GM15510 (cell line): ENCODE measurements around the gene CDK8.

ENCODE experiments used
- POLR2A ChIP-seq: IDR thresholded peaks from 3 replicates; pipeline ENCODE4 v1.6.1; 2011; ENCODE audit warnings: borderline replicate concordance; ENCODE audit not compliant: insufficient read length; ENCODE audit errors: extremely low read depth

The CDK8 gene

DNA sequence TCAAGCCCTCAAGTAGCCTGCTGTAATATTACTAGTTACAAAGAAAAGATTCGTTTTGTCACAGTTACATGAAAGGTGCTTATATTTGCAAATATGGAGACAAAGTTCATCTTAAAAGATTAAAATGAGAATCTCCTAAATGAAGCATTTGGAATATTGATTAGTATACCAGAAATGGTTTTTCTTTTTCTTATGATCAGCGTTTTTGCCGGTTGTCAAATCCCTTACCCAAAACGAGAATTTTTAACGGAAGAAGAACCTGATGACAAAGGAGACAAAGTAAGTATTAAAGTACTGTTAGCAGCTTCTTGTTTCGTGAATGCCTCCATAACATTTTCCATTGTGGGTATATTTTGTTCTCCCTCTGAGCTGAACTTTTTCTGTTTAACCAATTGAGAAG is 147.1 kb downstream of the CDK8 start:
- no peak for TF ChIP-seq POLR2A

DNA sequence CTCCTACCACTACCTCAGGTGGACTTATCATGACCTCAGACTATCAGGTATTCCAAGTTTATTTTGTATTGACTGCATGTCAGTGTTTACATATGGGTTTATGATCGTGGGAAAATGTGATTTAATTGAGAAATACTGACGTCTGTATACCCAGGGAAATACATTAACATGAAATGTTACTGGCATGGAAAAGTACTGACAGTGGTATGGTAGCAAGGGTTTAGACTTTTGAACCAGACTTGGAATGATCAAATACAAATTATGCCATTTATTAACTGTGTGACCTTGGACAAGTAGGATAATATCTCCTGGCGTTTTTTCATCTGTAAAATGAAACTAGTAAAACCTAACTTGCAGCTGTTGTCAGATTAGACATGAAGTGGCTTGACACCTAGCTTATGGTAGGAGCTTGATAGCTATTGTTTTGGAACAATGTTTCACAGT is 147.7 kb downstream of the CDK8 start:
- TF ChIP-seq POLR2A = no peak

DNA sequence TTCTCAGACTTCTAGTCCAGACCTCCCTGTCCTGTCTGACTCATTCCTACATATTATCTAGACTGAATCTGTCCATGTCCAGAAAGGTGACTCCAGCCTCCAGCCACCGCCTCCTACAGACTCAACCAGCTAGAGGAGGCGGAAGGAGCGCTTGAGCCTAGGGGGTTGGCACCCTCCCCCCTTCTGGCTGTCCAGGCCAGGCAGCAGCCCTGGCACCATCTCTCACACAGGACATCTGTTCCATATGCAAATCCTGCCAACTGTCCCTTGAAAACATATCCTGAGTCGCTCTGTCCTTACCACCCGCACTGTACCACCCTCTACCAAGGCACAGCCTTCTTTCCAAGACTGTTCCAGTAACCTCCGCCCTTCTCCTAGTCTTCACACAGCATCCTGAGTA is 152.9 kb downstream of the CDK8 start:
- TF ChIP-seq POLR2A = no peak

DNA sequence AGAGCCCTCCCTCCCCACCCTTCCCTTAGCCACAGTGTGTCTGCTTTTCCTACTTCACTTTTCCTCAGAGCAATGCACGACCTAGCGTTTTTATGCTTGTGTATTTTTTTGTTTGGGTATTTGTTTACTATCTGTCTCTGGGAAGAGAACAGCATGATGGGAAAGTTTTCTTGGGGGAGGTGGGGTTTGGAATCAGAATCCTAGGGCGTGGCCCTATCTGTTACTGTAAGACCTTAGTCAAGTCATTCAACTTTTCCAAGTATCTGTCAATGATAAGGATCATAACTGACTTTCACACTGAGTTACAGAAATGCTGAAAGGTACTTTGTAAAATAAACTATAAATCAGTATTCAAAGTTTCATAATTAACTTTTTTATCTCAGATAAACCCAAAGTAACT is 157.3 kb downstream of the CDK8 start:
- TF ChIP-seq POLR2A = no peak

DNA sequence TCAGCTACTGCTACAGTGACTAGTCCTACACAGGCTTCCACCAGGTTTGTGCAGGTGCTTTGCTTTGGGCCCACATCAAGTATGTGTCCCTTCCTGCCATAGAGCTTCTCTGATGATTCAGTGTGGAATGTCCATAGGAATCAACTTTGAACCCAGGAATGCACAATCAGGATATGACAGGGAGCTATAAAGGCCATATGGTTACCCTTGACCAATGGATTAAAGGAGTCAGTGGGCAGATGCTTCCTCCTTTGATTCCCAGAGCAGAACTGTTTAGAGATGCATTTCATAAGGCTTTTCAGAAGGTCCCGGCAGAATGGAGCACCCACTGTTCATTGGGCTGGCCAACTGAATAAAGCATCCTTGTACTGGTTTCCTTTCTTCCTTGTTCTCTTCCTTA is 158.3 kb downstream of the CDK8 start:
- TF ChIP-seq POLR2A = no peak

DNA sequence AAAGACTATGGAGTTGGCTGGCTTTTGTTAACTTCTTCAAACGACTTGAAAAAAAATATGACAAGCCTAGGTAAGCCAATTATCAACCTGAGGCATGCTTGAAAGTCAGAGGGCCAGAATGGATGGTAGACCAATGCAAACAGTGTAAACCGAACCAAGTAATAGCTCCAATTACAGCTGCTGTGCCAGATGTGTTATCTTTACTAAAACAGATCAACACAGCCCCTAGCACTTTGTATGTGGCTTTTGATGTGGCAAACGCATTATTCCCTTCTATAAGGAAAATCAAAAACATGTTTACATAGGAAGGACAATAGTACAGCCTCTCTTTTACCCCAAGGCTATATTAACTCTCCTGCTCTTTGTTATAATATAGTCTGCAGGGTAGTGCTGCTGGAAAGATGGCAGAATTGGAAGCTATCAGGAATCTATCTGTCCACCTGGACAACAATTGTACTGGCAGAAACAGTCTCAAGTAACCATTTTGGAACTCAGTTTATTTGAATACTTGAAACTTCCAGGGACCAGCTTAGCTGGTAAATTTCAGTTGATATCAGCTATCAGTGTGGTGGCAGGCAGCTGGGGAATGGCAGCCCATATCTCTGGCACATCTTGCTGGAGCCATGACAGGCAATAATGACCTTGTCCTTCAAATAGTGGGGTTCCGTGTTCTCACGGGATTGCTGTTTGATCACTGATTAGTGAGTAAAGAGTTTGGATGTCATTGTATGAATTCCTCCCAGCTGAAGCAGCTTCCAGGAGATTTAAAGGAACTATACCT is 159.2 kb downstream of the CDK8 start:
- TF ChIP-seq POLR2A = no peak

DNA sequence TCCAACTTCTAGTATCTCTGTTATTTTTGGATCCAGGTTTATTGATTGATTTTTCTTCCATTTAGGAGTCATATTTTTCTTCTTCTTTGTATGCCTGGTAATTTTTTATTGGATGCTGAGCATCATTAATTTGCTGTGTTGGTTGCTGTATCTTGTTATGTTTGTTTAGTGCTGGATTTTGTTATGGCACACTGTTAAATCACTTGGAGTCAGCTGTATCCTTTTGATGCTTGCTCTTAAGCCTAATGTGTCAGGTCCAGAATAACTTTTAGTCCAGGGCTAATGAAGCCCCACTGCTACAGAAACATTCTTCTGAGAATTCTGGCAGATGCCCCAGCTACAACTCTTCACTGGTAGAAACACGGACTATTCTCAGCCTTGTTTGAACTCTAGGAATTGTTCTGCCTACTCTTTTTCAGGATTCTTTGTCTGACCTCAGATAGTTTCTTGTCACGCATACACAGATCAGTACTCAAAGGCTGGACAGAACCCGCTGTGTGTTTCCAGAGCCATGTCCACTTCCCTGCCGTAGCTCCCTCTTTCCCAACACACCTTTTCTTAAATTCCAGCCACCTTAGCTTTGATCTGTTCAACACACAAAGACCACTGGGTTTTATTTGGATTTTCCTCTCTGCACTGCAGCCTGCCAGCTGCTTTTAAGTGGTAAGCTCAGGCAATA is 166.5 kb downstream of the CDK8 start:
- TF ChIP-seq POLR2A = no peak

DNA sequence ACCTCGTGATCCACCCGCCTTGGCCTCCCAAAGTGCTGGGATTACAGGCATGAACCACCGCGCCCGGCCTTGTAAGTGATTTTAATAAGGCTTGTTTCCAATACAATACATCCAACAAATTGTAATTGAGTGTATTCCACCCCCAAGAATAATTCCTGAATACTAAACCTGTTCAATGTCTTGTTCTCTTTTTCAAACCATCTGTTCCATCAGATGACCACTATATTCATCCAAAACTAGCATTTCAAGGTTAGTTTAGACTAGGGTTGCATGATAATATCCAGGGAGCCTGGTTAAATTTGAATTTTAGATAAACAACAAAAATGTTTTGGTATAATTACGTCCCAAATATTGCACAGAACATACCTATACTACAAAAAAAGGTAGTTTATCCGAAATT is 168.1 kb downstream of the CDK8 start:
- TF ChIP-seq POLR2A = no peak

DNA sequence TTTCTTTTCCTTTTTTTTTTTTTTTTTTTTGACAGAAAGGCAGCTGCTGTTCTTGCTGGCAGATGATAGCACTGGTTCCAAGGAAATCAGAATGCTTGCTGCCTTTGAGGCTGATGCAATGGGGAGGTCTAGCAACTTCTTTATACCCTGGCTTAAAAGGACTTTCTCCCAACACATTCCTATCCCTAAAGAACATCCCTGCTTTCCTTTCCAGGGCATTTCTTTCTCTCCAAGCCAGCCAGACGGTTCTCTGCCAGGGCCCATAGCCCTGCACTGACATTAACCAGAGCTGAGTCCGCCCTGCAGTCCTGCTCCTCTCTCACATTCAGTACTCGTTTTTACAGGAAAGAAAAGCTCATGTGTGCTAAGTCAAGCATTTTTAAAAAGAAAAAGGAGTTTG is 169.7 kb downstream of the CDK8 start:
- no peak for TF ChIP-seq POLR2A

DNA sequence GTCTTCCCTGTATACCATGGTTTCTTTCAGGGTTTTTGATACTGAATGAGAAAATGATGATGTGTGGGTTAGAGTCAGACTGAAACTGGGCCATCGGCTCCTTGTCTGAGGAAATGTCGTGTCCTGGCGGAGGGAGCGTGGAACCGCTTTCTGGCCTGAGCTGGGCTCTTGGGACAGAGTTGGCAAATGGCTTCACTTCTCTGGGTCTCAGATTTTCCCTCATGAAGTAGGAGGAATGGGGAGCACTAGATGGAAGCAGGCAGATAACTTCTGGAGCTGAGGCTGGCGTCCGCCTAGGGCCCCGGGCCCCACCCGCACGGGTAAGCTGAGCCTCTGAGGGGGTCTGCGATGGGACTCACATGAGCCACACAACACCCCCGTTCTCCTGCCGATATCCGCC is 170.3 kb downstream of the CDK8 start:
- TF ChIP-seq POLR2A = no peak

DNA sequence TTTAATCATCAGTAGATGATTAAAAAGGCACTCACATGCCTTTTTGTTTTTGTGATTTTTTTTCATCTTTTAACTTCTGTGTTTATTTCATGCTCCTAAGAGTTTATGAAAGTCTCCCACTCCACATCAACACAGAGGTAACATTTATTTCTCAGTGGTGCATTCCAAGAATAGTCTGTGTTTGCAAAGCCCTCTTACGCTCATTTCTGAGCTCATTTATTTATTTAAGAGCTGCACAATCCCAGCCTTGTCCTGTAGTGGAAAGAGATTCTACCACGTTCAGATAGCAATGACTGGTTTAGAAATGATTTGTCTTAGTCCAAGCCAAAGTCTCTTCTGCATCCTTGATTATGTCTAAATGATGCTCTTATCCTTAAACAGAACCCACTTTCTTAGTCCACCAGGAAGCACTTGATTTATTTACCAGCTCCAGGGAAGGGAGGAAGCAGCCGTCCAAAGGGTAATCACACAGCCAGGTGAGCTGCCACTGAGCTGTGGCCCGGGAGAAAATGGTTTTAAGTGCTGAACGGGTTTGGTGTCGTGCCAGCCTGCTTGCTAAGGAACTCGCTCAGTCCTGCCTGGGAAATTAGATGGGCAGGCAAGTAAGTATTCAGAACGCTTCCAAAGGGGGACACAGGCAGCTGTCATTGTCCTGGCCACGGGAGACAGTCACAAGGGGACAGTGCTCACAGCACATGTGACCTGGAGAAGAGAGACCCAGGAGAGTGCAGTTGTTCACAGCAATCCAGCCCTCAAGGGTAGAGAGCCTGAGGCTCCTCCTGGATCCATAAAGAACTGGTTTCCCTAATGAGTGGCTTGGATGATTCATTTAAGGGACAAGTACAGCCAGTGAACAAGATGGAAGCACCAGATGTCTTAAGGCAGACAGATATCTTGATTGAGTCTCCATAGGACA is 171.8 kb downstream of the CDK8 start:
- TF ChIP-seq POLR2A = no peak

DNA sequence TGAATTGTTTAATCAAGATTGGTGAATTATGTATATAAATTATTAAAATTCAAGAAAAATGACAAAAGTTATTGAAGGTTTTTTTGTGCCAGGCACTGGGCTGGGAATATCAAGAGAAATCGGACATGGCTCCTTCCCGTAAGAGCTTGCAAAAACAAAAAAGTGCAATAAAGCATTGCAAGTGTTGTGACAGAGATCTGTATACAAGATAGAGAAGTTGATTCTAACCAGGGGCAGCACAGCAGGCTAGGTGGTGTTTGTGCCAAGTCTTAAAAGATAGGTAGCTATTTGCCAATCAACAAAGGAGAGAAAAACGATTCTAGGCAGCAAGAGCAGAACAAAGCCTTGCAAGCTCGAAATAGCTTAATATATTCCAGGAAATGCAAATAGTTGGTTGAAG is 179.8 kb downstream of the CDK8 start:
- TF ChIP-seq POLR2A = no peak

DNA sequence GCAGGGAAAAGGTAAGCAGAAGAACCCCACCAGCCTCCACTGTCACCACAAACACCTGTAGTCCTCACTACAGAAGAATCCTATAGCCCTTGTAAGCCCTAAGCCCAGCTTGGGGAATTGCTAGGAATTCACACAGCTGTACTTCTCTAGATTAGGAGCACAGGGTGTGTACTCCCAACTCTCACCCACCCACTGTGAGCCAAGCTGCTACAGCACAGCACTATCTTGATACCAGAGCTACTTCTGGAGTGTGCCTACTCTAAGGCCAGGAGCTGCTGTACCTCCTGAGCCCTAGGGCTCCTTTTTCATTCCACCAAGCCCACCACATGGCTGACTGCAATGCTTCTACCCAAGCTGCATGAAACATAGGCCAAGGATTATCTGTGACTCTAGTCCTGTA is 181.2 kb downstream of the CDK8 start:
- no peak for TF ChIP-seq POLR2A

DNA sequence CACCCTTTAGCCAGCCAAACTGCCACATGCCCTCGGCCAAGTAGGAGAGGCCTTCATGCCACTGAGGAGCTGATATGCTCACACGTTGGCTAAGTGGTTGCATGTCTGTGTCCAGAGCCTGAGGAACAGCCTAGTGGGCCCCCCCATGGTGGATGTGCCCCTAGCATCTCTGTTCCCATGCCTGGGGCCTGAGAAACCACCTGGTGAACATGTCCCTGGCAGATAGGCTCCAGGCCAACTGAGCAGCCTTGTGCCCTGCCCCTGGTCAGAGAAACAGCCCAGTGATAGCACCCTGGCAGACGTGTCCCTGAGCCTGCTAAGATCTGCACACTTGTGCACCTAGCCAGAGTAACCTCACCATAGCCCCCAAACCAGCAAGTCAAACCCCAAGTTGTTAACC is 181.7 kb downstream of the CDK8 start:
- TF ChIP-seq POLR2A = no peak

DNA sequence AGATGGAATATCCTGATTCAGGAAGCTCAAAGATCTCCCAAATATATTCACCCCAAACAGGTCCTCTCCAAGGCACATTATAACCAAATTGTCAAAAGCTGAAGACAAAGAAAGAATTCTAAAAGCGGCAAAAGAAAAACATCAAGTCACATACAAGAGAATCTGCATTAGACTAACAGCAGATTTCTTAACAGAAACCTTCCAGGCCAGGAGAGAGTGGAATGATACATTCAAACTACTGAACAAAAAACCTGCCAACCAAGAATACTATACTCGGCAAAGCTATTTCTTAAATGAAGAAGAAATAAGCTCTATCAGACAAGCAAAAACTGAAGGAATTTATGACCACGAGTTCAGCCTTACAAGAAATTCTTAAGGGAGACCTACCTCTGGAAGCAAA is 183.0 kb downstream of the CDK8 start:
- TF ChIP-seq POLR2A = no peak
